Uterus (tissue), 4 donors: ENCODE results near the gene CDKAL1. TPM values are rescaled to one million over a fixed set of nuclear protein-coding genes. Genes with fewer than 3 reads are reported as not detected.

Experiments used
- DNase-seq, 2 donors: peaks; one replicate each; pipeline ENCODE4 v3.0.0-alpha.2; 2019 to 2020
- H3K27ac ChIP-seq, 2 donors: fragments of 200-600 bp; sonication (generic); 1 replicate in 1 of 2; 2 replicates in 1 of 2; pipeline ENCODE4 v1.5.1; 2016 to 2018
- H3K27me3 ChIP-seq, 2 donors: fragments of 200-600 bp; sonication (generic); one replicate each; pipeline ENCODE4 v1.5.1; 2018 to 2019; ENCODE audit warnings: control low read depth in 1 of 2
- H3K36me3 ChIP-seq, 2 donors: fragments of 200-600 bp; sonication (generic); one replicate each; pipeline ENCODE4 v1.5.1; 2019; ENCODE audit warnings: control low read depth in 1 of 2
- H3K4me1 ChIP-seq, 2 donors: fragments of 200-600 bp; sonication (generic); one replicate each; pipeline ENCODE4 v1.5.1; 2018 to 2019; ENCODE audit warnings: control low read depth in 1 of 2
- H3K4me3 ChIP-seq, 2 donors: fragments of 200-600 bp; sonication (generic); 1 replicate in 1 of 2; 2 replicates in 1 of 2; pipeline ENCODE4 v1.5.1; 2018 to 2019; ENCODE audit warnings: mild to moderate bottlenecking in 1 of 2
- H3K9me3 ChIP-seq, 2 donors: fragments of 200-600 bp; sonication (generic); one replicate each; pipeline ENCODE4 v1.5.1; 2019; ENCODE audit warnings: control low read depth in 1 of 2
- CTCF ChIP-seq, 4 experiments: fragments of 200-600 bp in 2 of 4; fragments of 450-650 bp in 2 of 4; sonication (generic) in 2 of 4; IDR thresholded peaks; one replicate each; pipeline ENCODE4 v1.5.1; 2016 to 2019; ENCODE audit warnings: antibody characterized with exemption in 4 of 4, mild to moderate bottlenecking in 2 of 4, moderate library complexity in 1 of 4
- POLR2A ChIP-seq, 2 donors: fragments of 450-650 bp; IDR thresholded peaks; one replicate each; pipeline ENCODE4 v1.6.1; 2016; ENCODE audit warnings: antibody characterized with exemption in 2 of 2, mild to moderate bottlenecking in 1 of 2, moderate library complexity in 1 of 2
- intact Hi-C: fragments of 100-400 bp; cut with DNase I; formaldehyde crosslinking; loops from one replicate; pipeline ENCODE4 v1.15.1; 2023; ENCODE audit warnings: low total_unique reads
- total RNA-seq, 4 donors: library from RNA; depleted of rRNA in 3 of 4; stranded (reverse); fragments of >200 nt in 3 of 4; gene quantifications; one replicate each; pipeline versions ENCODE4 v1.1.0 to v1.2.4, GENCODE V29; 2014 to 2023
- donor health status: DM: yes; HTN: yes; CAD: no.

Gene CDKAL1
- total RNA-seq, 4 donors from 2014 or later, result 5.0 to 51.7 (median 18.9) TPM

DNA sequence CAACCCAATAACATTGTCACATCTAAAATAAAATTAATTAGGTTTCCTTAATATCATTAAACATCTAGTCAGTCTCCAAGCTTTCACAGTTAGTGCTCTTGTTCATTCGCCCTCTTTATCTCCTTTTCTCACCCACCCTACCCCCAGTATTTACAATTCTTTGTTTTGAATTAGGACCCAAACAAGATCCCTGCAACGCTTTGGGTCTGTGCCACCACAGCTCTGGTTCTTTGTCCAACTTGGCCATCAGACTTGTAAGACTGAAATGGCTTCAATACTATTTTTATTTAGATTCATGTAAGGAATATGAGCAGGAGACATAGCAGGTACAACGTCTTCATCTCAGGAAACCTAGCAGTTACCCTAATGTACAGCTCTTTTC, 276.5 kb downstream of the CDKAL1 start:
- no peak for TF ChIP-seq CTCF (IDR thresholded peaks at IDR 0.05)
- no peak for TF ChIP-seq POLR2A (IDR thresholded peaks at IDR 0.05)
- Histone ChIP-seq H3K27ac (no peak overlapping the region), H3K4me3 (no peak overlapping the region), H3K27me3 (no peaks in the 10 kb centered on the region), H3K36me3 (no peaks in the 10 kb centered on the region), H3K9me3 (peaks cover 0 to 17% of the 10 kb centered on the region in 2 donors), H3K4me1 (no peaks in the 10 kb centered on the region)
- no peak for DNase-seq
- intact Hi-C loops, result no loop called here

- Histone ChIP-seq H3K4me1 (no peaks in the 10 kb centered on the region), H3K27ac (no peak overlapping the region), H3K27me3 (no peaks in the 10 kb centered on the region), H3K9me3 (peaks cover 0 to 12% of the 10 kb centered on the region in 2 donors), H3K4me3 (no peak overlapping the region), H3K36me3 (no peaks in the 10 kb centered on the region)
- DNase-seq, result no peak
- intact Hi-C loops, result no loop called here
- TF ChIP-seq POLR2A (IDR thresholded peaks at IDR 0.05), result no peak
- TF ChIP-seq CTCF (IDR thresholded peaks at IDR 0.05), result no peak
These were observed 277.0 kb downstream of the CDKAL1 start for GRCh38 chr6:20811109-20811761.

DNA sequence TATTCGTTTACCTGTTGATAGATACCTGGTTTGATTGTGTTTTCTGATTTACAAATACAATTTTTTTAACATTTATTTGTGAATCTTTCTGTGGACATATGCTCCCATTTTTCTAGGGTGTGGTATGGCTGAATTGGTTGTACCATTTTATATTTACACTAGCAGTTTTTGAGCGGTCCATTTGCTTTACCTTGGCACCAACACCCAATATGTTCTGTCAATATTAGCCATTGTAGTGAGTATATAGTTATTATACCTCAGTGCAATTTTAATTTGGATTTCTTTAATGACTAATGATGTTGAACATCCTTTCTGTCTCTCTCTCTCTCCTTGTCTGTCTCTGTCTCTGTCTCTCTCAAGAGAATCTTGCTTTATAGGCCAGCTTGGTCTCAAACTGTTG, 278.5 kb downstream of the CDKAL1 start:
- DNase-seq, result no peak
- Histone ChIP-seq H3K36me3 (no peaks in the 10 kb centered on the region), H3K4me1 (no peaks in the 10 kb centered on the region), H3K9me3 (peaks cover 0 to 8% of the 10 kb centered on the region in 2 donors), H3K4me3 (no peak overlapping the region), H3K27me3 (no peaks in the 10 kb centered on the region), H3K27ac (no peak overlapping the region)
- intact Hi-C loops, result no loop called here
- TF ChIP-seq POLR2A (IDR thresholded peaks at IDR 0.05) (no peak), CTCF (IDR thresholded peaks at IDR 0.05) (no peak)

- Histone ChIP-seq H3K9me3 (peaks cover 0 to 8% of the 10 kb centered on the region in 2 donors), H3K4me1 (no peaks in the 10 kb centered on the region), H3K36me3 (no peaks in the 10 kb centered on the region), H3K4me3 (no peak overlapping the region), H3K27ac (no peak overlapping the region), H3K27me3 (no peaks in the 10 kb centered on the region)
- TF ChIP-seq POLR2A (IDR thresholded peaks at IDR 0.05) (no peak), CTCF (IDR thresholded peaks at IDR 0.05) (no peak)
- intact Hi-C loops, result no loop called here
- DNase-seq, result no peak
These were observed 280.2 kb downstream of the CDKAL1 start for GRCh38 chr6:20814494-20814893.

DNA sequence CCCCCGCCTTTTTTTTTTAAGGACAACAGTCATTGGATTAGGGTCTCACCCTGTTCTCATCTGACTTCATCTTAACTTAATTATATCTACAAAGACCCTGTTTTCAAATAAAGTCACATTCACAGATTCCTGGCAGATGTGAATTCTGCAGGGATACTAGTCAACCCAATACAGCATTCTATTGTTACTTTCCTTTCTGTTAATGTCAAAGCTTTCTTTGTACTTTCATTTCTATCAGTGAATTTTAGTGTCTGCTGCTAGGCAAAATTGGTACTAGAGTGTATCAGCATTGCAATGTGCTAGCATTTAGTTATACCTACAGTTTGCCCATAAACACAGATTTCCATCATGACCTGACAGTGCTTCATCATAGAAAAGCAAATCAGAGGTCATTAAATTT, 281.9 kb downstream of the CDKAL1 start:
- Histone ChIP-seq H3K4me1 (no peaks in the 10 kb centered on the region), H3K4me3 (no peak overlapping the region), H3K9me3 (peaks cover 0 to 8% of the 10 kb centered on the region in 2 donors), H3K27ac (no peak overlapping the region), H3K27me3 (no peaks in the 10 kb centered on the region), H3K36me3 (no peaks in the 10 kb centered on the region)
- no peak for DNase-seq
- TF ChIP-seq CTCF (IDR thresholded peaks at IDR 0.05) (no peak), POLR2A (IDR thresholded peaks at IDR 0.05) (no peak)
- intact Hi-C loops, result no loop called here
